Femur (tissue), 1 donor: ENCODE measurements around the gene C10orf62.
A peak's percentile ranks its signal among the peaks of the same experiment; 100 is the strongest.

Experiments
- DNase-seq: peaks from one replicate; pipeline ENCODE4 v3.0.0-alpha.2; 2017

C10orf62 gene

GRCh38 chr10:97587183-97587582 lies 2.3 kb upstream of the C10orf62 start:
- no peak for DNase-seq

- DNase-seq = no peak
Measured at GRCh38 chr10:97590082-97590747, 694 bp downstream of the C10orf62 start.

- DNase-seq = no peak
Measured at GRCh38 chr10:97590748-97591495, 1.4 kb downstream of the C10orf62 start.

GRCh38 chr10:97593421-97593820 lies 3.9 kb downstream of the C10orf62 start:
- DNase-seq = no peak

GRCh38 chr10:97596101-97597082 lies 6.9 kb downstream of the C10orf62 start:
- DNase-seq = peak; percentile 62

- no peak for DNase-seq
Measured at GRCh38 chr10:97597778-97598177, 8.3 kb downstream of the C10orf62 start.

- no peak for DNase-seq
Measured at GRCh38 chr10:97598407-97599271, 9.1 kb downstream of the C10orf62 start.

- DNase-seq = no peak
Measured at GRCh38 chr10:97599272-97599619, 9.7 kb downstream of the C10orf62 start.

GRCh38 chr10:97600616-97601015 lies 11.1 kb downstream of the C10orf62 start:
- DNase-seq = no peak

GRCh38 chr10:97601268-97602215 lies 12.0 kb downstream of the C10orf62 start:
- no peak for DNase-seq

- DNase-seq = no peak
Measured at GRCh38 chr10:97607095-97607636, 17.6 kb downstream of the C10orf62 start.

- DNase-seq = peak; percentile 27
Measured at GRCh38 chr10:97608991-97609561, 19.6 kb downstream of the C10orf62 start.

DNA sequence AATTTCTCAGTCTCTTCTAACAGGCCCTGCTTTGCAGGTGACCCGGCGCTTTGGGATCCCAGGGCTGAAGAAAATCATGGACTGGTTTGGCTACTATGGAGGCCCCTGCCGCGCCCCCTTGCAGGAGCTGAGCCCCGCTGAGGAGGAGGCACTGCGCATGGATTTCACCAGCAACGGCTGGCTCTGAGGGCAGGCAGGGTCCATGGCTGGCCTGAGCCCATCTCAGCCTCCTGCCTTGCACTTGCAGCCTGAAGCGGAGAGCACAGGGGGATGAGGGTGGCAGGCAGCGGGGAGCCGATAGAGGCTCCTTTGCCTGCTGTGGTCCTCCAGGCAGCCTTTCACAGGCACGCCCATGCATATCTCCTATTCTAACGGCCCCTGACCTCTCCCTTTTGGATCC lies 22.0 kb downstream of the C10orf62 start:
- no peak for DNase-seq

- DNase-seq = peak; percentile 30
Measured at GRCh38 chr10:97612386-97612785, 22.9 kb downstream of the C10orf62 start.

DNA sequence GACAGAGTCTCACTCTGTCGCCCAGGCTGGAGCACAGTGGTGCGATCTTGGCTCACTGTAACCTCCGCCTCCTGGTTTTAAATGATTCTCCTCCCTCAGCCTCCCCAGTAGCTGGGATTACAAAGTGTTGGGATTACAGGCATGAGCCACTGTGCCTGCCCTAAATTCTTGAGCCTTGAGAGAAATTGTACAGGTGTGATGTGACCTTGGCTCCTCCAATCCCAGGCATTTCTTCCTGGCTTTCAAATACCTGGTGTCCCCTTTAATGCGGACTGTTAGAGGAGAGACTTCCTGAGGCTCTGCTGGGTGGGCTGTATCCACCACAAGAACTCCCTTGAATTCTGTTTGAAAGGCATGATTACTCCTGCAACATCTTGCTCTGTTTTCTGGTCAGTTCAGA lies 28.8 kb downstream of the C10orf62 start:
- DNase-seq = no peak

DNA sequence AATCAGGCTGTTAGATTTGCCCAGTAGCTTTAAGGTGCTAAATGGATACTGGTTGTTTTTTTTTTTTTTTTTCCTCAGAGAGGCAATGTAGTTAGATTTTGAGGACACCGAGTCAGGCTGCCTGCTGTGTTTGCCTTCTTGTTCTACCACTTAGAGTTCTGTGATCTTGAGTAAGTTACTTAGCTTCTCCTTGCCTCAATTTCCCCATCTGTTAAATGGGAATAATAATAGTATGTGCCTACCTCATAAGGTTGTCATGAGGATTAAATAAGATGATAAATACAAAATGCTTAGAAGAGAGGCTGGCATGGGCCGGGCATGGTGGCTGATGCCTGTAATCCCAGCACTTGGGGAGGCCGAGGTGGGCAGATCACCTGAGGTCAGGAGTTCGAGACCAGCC lies 29.2 kb downstream of the C10orf62 start:
- no peak for DNase-seq

DNA sequence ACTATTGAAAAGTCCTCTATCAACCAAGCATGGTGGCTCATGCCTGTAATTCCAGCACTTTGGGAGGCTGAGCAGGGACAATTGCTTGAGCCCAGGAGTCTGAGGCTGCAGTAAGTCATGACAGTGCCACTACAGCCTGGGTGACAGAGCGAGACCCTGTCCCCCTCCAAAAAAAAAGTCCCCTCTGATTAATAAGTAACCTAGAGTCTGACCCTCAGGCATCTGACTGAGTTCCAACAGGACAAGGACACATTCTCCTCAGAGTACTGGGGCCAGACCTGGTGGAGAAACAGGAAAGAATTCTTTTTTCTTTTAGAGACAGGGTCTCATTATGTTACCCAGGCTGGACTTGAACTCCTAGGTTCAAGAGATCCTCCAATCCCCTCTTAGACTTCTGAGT lies 33.8 kb downstream of the C10orf62 start:
- DNase-seq = no peak

- DNase-seq = no peak
Measured at GRCh38 chr10:97627731-97628130, 38.2 kb downstream of the C10orf62 start.

GRCh38 chr10:97628228-97628627 lies 38.7 kb downstream of the C10orf62 start:
- no peak for DNase-seq

GRCh38 chr10:97629289-97629688 lies 39.8 kb downstream of the C10orf62 start:
- DNase-seq = no peak

DNA sequence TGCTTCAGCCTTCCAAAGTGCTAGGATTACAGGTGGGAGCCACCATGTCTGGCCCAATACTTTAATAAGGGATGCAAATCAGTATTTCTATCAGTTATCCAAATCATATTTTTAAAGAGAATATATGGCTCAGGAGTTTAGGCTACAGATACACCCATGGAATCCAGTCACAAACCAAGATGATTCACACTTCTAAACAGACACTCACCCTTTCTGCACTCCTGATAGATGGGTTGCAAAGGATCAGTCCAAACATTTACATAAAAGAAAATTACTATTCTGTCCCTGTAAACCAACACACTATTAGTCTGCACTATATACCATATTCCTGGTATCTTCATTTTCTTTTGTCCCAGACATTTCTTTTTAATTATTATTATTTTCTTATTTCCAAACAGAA lies 41.6 kb downstream of the C10orf62 start:
- DNase-seq = no peak
